HG02610 (cell line): ENCODE data around the gene ADAM20.
"Not testable (repeated sequence)": the region's sequence is repeated elsewhere in the genome, so short reads cannot be mapped to it uniquely, and the experiment has no call there.

Experiments used
- ATAC-seq: cut with Tn5 transposase; IDR thresholded peaks from one replicate; pipeline ENCODE4 v1.9.1; 2021; ENCODE audit warnings: mild to moderate bottlenecking, moderate library complexity; ENCODE audit not compliant: unreplicated experiment

The ADAM20 gene

DNA sequence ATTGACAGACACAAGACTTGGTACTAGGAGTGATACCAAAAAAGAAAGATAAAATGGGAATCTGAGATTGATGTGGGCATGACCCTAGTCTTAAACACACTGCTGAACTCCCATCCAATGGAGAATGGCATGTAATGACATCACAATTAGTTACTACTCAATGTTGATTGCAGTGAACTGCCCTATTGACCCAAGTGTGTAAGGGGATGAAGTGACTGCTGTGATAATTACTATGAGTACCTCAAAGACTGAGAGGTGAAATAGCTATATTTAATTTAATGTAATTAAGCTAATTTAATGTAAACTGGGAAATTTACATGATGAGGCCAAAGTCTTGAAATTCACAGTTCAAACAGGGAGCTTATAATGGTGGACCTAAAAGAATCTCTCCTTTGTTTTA is at the start of gene ADAM20:
Gene ADAM20, minus strand, starts transcription at position 101 of the 400 bp plus-strand sequence. CDS start 10,247 bp downstream, outside the sequence.
- ATAC-seq = no peak

DNA sequence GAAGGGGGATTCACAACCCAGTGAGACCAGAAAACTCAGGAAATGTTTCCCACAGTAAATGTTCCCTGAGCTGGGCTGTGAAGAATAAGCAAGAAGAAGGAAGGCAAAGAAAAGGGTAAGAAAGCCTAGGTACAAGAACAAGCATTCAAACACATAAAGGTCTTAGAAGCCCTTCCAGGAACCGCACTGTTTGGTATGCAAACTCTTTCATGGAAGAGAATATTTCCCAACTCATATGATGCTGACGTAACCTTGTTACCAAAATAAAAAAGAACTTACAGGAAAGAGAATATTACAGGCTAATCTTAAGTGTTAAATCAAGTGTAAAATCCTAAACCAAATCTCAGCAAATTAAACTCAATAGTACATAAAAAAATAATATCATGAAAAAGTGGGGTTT is 42.1 kb upstream of the ADAM20 start:
- no peak for ATAC-seq

DNA sequence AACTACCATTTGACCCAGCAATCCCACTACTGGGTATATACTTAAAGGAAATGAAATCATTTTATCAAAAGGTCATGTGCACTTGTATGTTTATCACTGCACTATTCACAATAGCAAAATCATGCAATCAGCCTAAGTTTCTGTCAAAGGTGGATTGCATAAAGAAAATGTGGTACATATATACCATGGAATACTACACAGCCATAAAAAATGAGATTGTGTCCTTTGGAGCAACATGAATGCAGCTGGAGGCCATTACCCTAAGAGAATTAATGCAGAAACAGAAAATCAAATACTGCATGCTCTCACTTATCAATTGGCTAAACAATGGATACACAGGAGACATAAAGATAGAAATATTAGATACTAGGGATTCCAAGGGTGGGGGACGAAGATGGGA is 38.2 kb upstream of the ADAM20 start:
- ATAC-seq = no peak

DNA sequence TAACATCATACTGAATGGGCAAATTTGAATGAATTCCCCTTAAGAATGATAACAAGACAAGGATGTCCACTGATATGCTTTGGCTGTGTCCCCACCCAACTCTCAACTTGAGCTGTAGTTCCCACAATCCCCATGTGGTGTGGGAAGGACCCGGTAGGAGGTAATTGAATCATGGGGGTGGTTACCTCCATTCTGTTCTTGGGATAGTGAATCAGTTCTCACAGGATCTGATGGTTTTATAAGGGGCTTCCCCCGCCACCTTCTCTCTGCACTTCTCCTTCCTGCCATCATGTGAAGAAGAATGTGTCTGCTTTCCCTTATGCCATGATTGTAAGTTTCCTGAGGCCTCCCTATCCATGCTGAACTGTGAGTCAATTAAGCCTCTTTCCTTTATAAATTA is 36.3 kb upstream of the ADAM20 start:
- ATAC-seq = no peak

DNA sequence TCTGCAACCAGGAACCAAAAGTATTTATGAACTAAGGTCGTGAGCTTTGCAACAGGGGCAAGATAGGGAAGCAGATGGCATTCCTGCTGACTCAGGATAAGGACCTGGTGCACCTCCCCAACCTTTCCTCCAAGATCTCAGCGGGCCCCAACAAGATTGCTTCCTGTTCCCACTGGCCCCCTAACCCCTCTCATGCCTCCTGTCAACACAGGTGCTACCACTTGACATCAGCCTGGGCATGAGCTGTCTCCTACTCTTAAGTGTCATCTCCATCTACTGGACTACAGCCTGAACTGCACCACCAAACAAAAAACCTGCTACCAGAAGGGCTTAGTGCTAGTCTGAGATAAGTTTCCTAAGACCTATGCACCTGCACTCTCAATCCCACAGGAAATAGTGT is 33.0 kb upstream of the ADAM20 start:
- no peak for ATAC-seq

DNA sequence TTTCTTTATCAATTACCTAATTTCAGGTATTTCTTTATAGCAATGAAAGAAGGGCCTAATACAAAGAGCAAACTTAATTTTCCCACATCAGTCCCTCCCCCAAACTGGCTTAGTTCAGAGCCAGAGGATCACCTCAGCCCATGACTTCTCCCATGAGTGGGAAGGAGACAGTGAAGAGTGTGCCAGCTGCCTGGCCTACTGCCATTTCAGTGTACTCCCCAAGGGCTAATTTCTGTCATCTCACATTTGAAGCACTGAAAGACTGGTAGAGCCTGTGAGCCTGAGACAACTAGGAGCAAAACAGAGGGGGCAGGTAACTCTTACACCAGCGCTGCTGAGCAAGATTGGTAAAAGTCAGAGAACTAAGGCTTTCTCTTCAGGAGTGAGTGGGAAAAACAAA is 29.1 kb upstream of the ADAM20 start:
- ATAC-seq = no peak

DNA sequence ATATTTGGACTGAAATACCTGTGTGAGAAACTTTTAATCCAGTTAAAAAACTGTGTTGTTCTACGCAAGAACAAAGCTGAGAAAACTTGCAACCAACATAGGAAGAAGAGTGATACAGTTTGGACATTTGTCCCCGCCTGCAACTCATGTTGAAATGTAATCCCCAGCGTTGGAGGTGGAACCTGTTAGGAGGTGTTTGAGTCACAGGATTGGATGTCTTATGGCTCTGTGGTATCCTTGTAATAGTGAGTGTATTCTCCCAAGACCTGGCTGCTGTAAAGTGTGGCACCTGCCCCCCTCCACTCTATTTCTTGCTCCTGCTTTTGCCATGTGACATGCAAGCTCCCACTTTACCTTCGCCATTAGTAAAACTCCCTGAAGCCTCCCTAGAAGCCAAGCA is 28.6 kb upstream of the ADAM20 start:
- no peak for ATAC-seq

DNA sequence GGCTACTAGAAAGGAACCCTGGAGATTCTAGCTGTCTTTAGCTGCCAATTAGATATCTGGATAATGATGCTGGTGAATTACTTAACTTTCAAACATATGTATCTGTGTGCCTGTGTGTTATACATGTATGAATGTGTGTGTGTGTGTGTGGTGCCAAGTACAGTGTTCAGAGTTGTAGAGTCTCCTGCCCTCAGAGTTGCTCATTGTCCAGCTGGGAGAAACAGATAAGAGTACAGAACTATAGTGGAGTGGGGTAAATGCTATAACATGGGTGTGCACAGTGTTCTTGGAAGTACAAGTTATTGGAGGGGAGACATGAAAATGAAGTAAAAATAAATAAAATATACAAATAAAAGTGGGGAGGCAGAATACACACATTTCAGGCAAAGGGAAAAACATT is 23.6 kb upstream of the ADAM20 start:
- no peak for ATAC-seq

DNA sequence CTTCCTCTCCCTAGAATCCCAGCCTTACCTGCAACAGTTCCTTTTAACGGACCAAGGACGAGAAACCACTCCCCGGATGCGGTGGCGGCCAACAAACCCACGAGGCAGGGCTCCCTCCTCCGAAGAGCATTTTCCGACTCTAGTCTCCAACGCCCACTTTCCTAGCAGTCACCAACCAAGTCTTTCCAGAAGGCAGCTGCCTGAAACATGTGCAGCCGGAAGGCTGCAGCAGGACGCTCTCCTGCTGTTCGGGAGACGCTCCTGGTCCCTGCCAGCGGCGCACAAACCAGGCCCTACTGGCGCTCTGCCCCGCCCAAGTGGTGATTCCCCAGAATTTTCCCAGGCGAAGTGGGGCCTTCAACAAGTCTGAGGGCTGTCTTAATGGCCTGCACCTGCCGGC is 21.1 kb upstream of the ADAM20 start:
- no peak for ATAC-seq

DNA sequence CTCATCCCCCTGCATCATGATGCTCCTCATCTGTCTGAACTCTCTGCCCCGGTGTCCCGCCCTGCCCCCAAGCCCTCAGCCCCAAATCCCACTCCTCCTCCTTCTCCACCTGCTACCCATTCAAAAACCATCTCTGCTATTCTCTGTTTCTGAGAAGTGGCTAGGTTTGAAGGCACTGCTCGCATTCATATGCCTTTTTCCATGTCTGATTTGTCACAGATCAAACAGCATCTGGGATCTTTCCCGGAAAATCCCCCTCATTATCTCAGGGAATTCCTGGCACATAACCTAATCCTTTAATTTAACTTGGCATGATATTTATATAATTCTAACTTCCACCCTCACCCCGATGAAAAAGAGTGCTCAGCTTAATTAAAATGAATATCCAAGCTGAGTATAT is 3.3 kb upstream of the ADAM20 start:
- ATAC-seq = no peak

DNA sequence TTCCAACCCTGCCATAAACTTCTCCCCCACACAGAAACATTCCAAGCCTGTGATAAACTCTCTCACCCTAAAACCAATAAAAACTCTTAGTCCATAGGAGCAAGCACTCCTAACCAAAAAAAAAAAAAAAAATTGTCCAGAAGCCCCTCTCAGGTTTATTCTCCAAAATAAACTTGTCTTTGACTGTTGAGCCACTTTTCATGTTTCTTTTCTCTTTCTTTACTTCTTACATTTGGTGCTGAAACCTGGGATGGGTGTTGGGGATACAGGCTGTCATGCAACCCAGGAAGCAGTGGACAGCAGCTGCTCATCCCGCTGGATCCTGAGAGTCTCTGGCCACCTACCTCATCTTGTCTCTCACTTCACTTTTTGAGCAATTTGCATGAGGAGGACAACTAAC is 2.0 kb upstream of the ADAM20 start:
- ATAC-seq = no peak

DNA sequence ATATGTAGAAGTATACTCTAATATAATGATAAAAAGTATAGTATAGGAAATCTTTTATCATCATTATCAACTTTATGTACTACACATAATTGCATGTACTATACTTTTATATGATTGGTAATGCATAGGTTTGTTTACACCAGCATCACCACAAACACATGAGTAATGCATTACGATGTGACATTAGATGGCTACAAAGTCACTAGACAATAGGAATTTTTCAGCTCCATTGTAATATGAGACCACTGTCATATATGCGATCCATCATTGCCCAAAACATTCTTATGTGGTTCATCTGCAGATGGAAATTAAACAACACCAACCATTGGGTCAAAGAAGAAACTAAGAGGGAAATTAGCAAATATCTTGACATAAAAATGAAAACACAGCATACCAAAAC is 4.4 kb downstream of the ADAM20 start:
- ATAC-seq = no peak

DNA sequence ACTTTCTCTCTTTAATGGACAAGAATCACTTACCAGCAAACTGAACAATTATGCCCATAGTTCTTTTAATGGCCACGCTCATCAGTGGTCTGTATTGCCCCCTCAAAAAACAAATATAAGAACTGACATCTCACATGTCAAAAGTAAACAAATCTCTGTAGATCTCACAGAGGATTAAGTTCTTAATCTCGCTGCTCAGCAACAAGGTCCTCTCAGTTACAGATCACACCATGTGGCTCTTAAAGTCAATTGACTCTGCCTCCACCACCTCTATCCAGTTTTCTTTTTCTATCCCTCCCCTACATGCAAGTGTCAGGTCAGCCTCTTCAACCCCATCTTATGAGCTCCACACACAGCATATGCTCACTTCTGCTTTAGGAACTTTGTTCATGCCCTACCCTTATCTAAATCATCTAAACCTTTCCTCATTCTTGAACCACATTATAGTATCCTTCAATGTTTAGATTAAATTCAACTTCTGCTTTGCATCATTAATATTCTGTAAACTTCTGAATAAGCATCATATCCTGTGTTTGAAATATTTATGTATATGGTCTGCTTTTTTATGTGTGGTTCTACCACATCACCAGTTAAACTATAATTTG is 7.2 kb downstream of the ADAM20 start:
- no peak for ATAC-seq

DNA sequence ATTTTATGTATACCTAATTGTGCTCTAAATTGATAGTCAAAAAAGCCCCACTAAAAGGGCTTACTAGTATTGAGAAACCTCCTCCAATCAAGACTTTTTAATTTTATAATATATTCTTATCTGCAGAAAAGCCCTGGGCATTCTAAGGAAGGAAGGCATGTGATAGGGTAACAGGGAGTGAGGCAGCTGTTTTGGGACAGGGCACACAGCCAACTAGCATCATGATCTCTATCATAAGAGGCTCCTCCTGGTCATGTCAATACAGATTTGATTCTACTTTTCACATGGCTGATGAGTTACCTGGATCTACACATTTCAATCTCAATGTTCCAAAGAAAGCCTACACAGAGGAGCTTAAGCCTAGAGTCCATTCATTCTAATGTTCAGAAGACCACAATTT is 9.1 kb downstream of the ADAM20 start:
- no peak for ATAC-seq

DNA sequence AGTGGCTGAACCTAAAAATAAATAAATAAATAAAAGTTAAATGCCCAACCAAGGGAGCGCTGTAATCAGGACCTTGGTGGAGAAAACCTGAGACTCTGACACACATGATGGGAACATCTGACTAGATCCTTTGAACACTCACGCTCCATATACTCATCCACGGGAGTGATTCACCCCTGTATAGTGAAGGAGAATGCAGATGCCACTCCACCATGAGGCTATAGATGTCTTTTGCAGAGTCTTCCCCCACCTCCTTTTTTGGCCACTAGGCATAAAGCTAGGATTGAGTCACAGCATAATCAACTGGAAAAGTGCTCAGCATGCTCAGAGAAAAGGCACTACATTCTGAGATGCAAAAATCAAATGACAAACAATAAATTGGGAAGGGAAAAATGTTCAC is 19.0 kb downstream of the ADAM20 start:
- no peak for ATAC-seq

DNA sequence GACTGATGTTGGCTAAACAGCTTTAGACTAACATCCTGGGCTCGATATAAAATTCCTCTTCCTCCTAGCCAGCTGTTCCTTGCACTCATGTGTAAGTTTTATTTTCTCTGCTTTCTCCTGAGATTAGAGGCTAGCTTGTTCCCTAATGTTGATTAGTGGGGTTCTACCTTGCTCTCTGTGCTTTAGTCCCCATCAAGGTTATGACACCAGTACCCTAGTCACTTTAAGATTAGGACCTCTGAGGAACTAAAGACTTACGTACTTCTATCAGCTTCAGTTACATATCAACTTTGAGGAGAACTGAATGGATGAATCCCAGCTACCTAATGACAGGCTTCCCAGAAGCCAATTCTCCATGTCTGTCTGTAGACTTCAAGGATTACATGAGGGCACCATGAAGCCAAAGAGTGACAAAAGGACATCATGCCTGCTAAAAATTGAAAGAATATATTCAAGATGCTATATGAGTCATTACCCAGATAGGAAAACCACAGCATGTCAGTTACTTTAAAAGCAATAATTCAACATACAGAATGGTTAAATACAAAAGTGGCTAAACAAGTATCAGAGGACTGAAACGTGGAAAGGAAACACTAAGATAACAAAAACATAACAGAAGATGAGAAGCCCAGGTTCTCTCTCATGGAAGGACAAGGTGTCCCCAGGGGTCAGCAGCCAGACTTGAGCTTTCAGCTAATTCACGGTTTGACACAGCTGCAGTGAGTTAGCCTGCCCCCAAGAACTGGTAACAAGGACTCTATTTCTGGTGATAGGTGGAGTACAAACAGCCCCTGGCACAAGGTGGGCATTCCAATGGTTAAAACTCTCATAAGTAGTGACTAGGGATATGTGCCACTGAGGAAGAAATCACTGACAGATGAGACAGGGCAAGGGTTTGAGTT is 20.4 kb downstream of the ADAM20 start:
- no peak for ATAC-seq

DNA sequence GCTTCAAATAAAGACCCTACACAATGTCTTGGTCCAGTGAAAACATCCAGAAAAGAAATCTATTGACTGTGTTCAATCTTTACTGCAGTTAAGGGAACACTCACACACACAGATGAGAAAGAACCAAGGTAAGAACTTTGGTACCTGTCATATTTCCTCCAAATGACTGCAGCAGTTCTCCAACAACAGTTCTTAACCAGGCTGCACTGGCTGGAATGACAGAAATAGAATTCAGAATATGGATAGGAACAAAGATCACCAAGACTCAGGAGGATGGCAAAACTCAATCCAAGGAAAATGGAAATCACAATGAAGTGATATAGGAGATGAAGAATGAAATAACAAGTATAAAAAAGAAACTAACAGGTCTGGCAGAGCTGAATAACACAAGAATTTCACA is 36.6 kb downstream of the ADAM20 start:
- ATAC-seq = no peak

DNA sequence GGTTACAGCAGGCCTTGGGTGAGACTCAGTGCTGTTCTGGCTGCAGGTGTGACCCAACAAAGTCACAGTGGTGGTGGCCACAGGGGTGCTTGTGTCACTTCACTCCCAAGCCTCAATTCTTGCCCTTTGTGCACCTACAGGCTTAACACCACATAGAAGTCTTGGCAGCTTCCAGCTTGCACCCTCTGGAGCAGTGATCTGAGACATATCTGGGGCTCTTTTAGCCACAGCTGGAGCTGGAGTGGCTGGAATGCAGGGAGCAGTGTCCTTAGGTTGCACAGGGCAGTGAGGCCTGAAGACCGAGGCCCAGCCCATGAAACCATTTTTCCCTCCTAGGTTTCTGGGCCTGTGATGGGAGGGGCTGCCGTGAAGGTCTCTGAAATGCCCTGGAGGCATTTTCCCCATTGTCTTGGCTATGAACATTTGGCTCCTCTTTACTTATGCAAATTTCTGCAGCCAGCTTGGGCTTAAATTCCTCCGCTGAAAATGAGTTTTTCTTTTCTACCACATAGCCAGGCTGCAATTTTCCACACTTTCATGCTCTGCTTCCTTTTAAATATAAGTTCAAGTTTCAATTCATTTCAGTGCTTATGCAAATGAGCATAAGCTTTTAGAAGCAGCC is 45.1 kb downstream of the ADAM20 start:
- no peak for ATAC-seq

DNA sequence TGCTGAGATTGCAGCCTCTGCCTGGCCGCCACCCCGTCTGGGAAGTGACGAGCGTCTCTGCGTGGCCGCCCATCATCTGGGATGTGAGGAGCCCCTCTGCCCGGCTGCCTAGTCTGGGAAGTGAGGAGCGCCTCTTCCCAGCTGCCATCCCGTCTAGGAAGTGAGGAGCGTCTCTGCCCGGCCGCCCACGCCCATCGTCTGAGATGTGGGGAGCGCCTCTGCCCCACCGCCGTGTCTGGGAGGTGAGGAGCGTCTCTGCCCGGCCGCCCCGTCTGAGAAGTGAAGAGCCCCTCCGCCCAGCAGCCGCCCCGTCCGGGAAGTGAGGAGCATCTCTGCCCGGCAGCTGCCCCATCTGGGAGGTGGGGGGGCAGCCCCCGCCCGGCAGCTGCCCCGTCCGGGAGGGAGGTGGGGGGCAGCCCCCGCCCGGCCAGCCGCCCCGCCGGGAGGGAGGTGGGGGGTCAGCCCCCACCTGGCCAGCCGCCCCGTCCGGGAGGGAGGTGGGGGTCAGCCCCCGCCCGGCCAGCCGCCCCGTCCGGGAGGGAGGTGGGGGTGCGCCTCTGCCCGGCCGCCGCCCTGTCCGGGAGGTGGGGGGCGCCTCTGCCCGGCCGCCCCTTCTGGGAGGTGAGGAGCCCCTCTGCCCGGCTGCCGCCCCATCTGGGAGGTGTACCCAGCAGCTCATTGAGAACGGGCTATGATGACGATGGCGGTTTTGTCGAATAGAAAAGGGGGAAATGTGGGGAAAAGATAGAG is 57.3 kb downstream of the ADAM20 start:
- ATAC-seq = not testable (repeated sequence)

DNA sequence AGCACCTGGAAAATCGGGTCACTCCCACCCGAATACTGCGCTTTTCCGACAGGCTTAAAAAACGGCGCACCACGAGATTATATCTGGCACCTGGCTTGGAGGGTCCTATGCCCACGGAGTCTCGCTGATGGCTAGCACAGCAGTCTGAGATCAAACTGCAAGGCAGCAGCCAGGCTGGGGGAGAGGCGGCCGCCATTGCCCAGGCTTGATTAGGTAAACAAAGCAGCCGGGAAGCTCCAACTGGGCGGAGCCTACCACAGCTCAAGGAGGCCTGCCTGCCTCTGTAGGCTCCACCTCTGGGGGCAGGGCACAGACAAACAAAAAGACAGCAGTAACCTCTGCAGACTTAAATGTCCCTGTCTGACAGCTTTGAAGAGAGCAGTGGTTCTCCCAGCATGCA is 59.3 kb downstream of the ADAM20 start:
- ATAC-seq = not testable (repeated sequence)

DNA sequence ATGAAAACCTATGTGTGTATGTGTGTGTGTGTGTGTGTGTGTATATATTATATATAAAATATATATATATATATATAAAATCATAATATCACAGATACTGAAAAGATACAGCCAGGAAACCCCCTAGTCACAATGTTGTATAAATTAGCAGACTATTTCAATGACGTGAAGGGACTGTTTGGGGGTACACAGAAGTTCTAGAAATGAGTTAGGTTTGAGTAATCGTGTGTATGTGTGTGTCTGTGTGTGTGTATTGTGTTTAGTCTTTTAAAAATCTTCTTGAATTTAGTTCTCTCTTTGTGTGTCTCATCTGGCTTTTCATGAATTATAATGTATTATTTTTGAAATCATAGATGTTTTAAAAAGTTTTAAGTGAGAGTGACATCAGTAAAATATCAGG is 61.0 kb downstream of the ADAM20 start:
- no peak for ATAC-seq
